HG03159 (cell line): Measurements from ENCODE around the gene ALDH1L2.

Experiments
- ATAC-seq: cut with Tn5 transposase; IDR thresholded peaks from one replicate; pipeline ENCODE4 v1.9.1; 2021; ENCODE audit warnings: mild to moderate bottlenecking, moderate library complexity; ENCODE audit not compliant: unreplicated experiment

Gene ALDH1L2

GRCh38 chr12:105085501-105085900 is 1.2 kb upstream of the ALDH1L2 start:
- ATAC-seq = no peak

- peak; percentile 23 for ATAC-seq
Observed at GRCh38 chr12:105083551-105084105, 630 bp downstream of the ALDH1L2 start.

GRCh38 chr12:105083031-105083430 is 1.2 kb downstream of the ALDH1L2 start:
- ATAC-seq = no peak

- no peak for ATAC-seq
Observed at GRCh38 chr12:105078712-105079570, 5.3 kb downstream of the ALDH1L2 start.

- no peak for ATAC-seq
Observed at GRCh38 chr12:105077435-105077834, 6.8 kb downstream of the ALDH1L2 start.

GRCh38 chr12:105076913-105077312 is 7.3 kb downstream of the ALDH1L2 start:
- no peak for ATAC-seq

GRCh38 chr12:105076098-105076497 is 8.2 kb downstream of the ALDH1L2 start:
- no peak for ATAC-seq

GRCh38 chr12:105072888-105073488 is 11.3 kb downstream of the ALDH1L2 start:
- no peak for ATAC-seq

GRCh38 chr12:105071981-105072380 is 12.3 kb downstream of the ALDH1L2 start:
- ATAC-seq = no peak

GRCh38 chr12:105069936-105070702 is 14.1 kb downstream of the ALDH1L2 start:
- ATAC-seq = no peak

- ATAC-seq = no peak
Observed at GRCh38 chr12:105067511-105068031, 16.7 kb downstream of the ALDH1L2 start.

GRCh38 chr12:105064564-105065178 is 19.6 kb downstream of the ALDH1L2 start:
- no peak for ATAC-seq

- no peak for ATAC-seq
Observed at GRCh38 chr12:105060715-105061378, 23.4 kb downstream of the ALDH1L2 start.

GRCh38 chr12:105057174-105057573 is 27.1 kb downstream of the ALDH1L2 start:
- ATAC-seq = no peak

GRCh38 chr12:105053116-105053572 is 31.1 kb downstream of the ALDH1L2 start:
- ATAC-seq = no peak

- ATAC-seq = no peak
Observed at GRCh38 chr12:105051981-105052380, 32.3 kb downstream of the ALDH1L2 start.

GRCh38 chr12:105048315-105048714 is 35.9 kb downstream of the ALDH1L2 start:
- ATAC-seq = no peak

- no peak for ATAC-seq
Observed at GRCh38 chr12:105047308-105047707, 37.0 kb downstream of the ALDH1L2 start.

- no peak for ATAC-seq
Observed at GRCh38 chr12:105041186-105041585, 43.1 kb downstream of the ALDH1L2 start.

GRCh38 chr12:105040476-105040875 is 43.8 kb downstream of the ALDH1L2 start:
- ATAC-seq = no peak
